Fibroblast of villous mesenchyme (primary cell): Measurements from ENCODE around the gene KIF1B. TPM values are rescaled to one million over a fixed set of nuclear protein-coding genes. Genes with fewer than 3 reads are reported as not detected.

ENCODE experiments used
- DNase-seq: peaks from one replicate; pipeline ENCODE4 v3.0.0-alpha.2; 2010; ENCODE audit warnings: low read depth
- H3K4me3 ChIP-seq: 2 replicates; pipeline ENCODE4 v1.5.1; 2011; ENCODE audit warnings: low read depth, mild to moderate bottlenecking, low read length
- CTCF ChIP-seq: IDR thresholded peaks from 2 replicates; pipeline ENCODE4 v1.5.1; 2012; ENCODE audit warnings: low read depth, mild to moderate bottlenecking, low read length; ENCODE audit not compliant: insufficient read depth
- total RNA-seq: library from RNA; depleted of rRNA; stranded (reverse); fragments of >200 nt; gene quantifications from 2 replicates; pipeline ENCODE4 v1.2.3, GENCODE V29; 2012

KIF1B gene
- 24.8 and 36.3 TPM in 2 replicates for total RNA-seq

- H3K4me3 ChIP-seq = peak within 1 kb of the TSS; percentile 98
- TF ChIP-seq CTCF = peak; percentile 90
- peak; percentile 98 for DNase-seq
These were observed at the start of gene KIF1B for GRCh38 chr1:10209905-10210810. Gene KIF1B (plus strand): TSS chr1:10210570. CDS start chr1:10232329, 21,759 bp downstream.

DNA sequence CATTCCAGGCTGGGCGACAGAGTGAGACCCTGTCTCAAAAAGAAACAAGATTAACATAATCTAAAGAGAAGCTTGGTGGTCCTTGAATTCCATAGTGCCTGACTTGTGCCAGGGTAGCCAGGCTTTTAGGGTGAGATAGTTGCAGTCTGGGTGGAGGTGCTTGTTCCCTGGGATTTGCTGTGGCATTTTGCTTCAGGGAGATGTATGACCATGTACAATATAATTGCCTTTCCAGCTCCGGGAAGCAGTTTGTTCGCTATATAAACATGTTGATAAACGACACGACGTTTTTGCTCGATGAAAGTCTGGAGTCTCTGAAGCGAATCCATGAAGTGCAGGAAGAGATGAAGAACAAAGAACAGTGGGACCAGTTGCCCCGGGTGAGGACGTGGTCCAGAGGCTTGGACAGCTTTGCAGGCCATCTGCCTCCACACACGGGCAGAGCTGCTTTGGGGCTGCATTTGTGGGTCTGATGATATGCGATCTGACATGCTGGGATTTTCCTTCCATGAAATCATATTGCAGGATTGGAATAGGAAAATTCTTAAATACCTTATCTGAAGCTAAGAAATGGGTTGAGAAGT lies 49.4 kb upstream of the KIF1B start:
- H3K4me3 ChIP-seq = no peak overlapping the region
- no peak for TF ChIP-seq CTCF
- no peak for DNase-seq

DNA sequence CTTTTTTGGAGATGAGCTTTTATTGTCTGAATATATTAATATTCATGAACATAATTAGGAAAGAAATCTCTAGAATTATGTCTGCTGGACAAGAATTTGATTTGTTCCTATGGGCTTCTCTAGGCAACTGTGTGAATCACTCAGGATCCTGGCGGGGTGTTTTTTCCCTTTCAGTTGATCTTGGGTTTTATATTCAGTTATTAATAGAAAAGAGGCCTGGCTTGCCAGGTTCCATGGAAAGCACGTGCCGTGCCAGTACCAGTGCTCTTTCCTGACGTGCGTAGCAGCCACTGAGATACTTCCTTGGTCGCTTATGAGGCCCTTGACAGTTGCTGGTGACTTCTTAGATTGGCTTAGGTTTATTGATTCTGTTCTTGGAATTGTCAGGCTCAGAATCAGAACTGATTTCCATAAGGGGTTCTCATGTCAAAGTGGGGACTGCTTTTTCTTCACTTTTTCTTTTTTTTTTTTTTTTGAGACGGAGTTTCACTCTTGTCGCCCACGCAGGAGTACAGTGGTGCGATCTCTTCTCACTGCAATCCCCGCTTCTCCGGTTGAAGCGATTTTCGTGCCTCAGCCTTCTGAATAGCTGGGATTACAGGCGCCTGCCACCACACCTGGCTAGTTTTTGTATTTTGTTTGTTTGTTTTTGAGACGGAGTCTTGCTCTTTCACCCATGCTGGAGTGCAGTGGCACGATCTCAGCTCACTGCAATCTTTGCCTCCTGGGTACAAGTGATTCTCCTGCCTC lies 48.7 kb upstream of the KIF1B start:
- DNase-seq = no peak
- no peak overlapping the region for H3K4me3 ChIP-seq
- no peak for TF ChIP-seq CTCF

DNA sequence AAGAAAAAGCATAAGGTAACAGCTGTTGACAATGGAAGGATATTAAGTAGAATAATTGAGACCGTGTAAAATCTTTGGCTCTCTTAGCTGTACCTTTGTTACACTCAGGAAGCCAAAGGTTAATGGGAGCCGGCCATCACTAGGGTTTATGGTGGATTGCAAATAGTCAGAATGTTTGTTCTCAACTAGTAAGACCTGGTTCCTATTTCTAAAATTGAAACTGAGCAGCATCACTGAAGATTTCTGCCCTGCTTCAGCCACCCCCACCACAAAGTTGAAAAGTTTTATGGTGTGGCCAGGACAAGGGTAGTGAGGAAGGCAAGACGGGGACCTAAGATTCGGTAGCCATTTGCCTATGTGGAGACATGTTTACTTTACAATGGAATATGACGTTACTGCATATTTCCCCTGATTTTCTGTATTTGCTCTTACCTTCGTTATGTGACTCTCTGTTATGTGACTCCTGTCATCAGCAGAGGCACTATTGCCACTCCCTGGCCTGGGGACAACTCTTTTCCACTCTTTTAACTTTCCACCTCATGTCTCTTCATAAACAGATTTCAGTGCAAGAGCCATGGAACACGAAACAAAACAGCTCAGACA lies 41.4 kb upstream of the KIF1B start:
- TF ChIP-seq CTCF = no peak
- no peak for DNase-seq
- no peak overlapping the region for H3K4me3 ChIP-seq

GRCh38 chr1:10170239-10170574 lies 40.2 kb upstream of the KIF1B start:
- no peak overlapping the region for H3K4me3 ChIP-seq
- peak; percentile 88 for DNase-seq
- no peak for TF ChIP-seq CTCF

DNA sequence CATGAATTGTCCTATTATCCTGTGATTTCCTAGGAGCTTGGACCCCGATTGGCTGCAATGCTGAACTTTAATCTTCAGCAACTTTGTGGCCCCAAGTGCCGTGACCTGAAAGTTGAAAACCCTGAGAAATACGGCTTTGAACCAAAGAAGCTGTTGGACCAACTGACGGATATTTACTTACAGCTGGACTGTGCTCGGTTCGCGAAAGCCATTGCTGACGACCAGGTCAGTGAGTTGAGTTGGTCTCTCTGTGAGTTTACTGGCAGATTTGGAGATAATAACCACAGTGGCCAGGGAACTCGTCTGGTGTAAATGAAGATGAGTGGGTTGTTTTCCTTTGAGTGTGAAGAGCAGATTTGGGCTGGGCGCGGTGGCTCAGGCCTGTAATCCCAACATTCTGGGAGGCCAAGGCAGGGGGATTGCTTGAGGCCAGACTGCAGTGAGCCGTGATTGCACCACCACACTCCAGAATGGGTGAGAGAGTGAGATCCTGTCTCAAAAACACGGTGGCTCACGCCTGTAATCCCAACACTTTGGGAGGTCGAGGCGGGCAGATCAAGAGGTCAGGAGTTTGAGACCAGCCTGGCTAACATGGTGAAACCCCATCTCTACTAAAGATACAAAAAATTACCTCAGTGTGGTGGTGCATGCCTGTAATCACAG lies 39.1 kb upstream of the KIF1B start:
- DNase-seq = peak; percentile 54
- H3K4me3 ChIP-seq = no peak overlapping the region
- no peak for TF ChIP-seq CTCF
